ENCODE results near the gene OXTR. TPM values are rescaled to one million over a fixed set of nuclear protein-coding genes. Genes with fewer than 3 reads are reported as not detected.

OXTR gene
- total RNA-seq, 1 donor from 2014 or later: 0.94 TPM

- no peak for DNase-seq
Observed at GRCh38 chr3:8709801-8710507, 59.5 kb downstream of the OXTR start.

- no peak for DNase-seq
Observed at GRCh38 chr3:8709287-8709686, 60.1 kb downstream of the OXTR start.

- no peak for DNase-seq
Observed at GRCh38 chr3:8705575-8705974, 63.8 kb downstream of the OXTR start.

GRCh38 chr3:8702560-8702959, 66.9 kb downstream of the OXTR start:
- no peak for DNase-seq

Other genes with a start within 250 kb of the OXTR start
- gene SSUH2, start 124.8 kb downstream of the OXTR start, total RNA-seq: 0.78 TPM
- not detected for gene CAV3, start 35.8 kb downstream of the OXTR start, total RNA-seq
- gene RAD18, start 193.9 kb upstream of the OXTR start, total RNA-seq: 24.0 TPM

All from occipital lobe (tissue), 2 donors.